ENCODE measurements around the gene CCDC138.

Gene CCDC138

DNA sequence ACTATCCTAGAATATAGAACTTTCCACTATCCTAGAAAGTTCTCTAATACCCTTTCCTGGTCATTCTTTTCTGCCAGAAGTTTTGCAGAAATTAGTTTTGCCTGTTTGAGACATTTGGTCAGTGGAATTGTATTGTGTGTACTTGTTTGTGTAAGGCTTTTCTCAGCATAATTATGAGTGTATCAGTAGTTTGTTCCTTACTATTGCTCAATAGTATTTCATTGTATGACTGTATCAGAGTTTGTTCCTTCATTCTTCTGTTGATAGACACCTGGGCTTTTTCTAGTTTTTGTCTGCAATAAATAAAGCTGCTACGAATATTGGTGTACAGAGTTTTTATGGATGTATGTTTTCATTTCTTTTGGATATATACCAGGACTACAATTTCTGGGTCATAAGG is 27.2 kb downstream of the CCDC138 start:
- H3K4me3 ChIP-seq (replicated peaks; ENCODE audit: low read depth, low read length) = no peak overlapping the region
- TF ChIP-seq, protein P1, sequence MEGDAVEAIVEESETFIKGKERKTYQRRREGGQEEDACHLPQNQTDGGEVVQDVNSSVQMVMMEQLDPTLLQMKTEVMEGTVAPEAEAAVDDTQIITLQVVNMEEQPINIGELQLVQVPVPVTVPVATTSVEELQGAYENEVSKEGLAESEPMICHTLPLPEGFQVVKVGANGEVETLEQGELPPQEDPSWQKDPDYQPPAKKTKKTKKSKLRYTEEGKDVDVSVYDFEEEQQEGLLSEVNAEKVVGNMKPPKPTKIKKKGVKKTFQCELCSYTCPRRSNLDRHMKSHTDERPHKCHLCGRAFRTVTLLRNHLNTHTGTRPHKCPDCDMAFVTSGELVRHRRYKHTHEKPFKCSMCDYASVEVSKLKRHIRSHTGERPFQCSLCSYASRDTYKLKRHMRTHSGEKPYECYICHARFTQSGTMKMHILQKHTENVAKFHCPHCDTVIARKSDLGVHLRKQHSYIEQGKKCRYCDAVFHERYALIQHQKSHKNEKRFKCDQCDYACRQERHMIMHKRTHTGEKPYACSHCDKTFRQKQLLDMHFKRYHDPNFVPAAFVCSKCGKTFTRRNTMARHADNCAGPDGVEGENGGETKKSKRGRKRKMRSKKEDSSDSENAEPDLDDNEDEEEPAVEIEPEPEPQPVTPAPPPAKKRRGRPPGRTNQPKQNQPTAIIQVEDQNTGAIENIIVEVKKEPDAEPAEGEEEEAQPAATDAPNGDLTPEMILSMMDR (IDR thresholded peaks at IDR 0.05; ENCODE audit: low read length, missing control alignments) = no peak
- peak; percentile 25 for DNase-seq (ENCODE audit: low read depth)

DNA sequence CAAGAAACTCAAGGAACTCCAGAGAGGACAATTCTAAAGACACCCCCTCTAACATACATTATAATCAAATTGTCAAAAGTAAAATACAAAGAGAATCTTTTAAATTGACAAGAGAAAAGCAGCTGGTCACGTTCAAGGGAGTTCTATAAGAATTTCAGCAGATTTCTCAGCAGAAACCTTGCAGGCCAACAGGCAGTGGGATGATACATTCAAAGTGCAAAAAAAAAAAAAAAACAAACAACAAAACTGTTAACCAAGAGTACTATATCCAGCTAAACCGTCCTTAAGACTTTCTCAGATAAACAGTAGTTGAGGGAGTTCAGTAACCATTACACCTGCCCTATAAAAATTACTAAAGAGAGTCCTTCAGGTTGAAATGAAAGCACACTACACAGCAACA is 33.9 kb downstream of the CCDC138 start:
- no peak overlapping the region for H3K4me3 ChIP-seq (replicated peaks; ENCODE audit: low read depth, low read length)
- TF ChIP-seq, protein P1 (IDR thresholded peaks at IDR 0.05; ENCODE audit: low read length, missing control alignments) = no peak
- DNase-seq (ENCODE audit: low read depth) = no peak

DNA sequence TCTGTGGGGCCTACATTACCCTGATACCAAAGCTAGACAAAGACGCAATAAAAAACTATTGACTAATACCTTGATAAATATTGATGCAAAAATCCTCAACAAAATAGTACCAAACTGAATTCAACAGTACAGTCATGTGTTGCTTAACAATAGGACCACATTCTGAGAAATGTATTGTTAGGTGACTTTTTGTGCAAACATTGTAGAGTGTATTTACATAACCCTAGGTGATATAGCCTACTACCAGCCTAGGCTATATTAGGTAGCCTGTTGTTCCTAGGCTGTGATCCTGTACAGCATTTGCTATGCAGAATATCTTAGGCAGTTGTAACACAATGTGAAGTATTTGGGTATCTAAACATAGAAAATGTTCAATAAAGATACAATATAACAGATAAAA is 36.7 kb downstream of the CCDC138 start:
- H3K4me3 ChIP-seq (replicated peaks; ENCODE audit: low read depth, low read length) = no peak overlapping the region
- TF ChIP-seq, protein P1 (IDR thresholded peaks at IDR 0.05; ENCODE audit: low read length, missing control alignments) = no peak
- no peak for DNase-seq (ENCODE audit: low read depth)

DNA sequence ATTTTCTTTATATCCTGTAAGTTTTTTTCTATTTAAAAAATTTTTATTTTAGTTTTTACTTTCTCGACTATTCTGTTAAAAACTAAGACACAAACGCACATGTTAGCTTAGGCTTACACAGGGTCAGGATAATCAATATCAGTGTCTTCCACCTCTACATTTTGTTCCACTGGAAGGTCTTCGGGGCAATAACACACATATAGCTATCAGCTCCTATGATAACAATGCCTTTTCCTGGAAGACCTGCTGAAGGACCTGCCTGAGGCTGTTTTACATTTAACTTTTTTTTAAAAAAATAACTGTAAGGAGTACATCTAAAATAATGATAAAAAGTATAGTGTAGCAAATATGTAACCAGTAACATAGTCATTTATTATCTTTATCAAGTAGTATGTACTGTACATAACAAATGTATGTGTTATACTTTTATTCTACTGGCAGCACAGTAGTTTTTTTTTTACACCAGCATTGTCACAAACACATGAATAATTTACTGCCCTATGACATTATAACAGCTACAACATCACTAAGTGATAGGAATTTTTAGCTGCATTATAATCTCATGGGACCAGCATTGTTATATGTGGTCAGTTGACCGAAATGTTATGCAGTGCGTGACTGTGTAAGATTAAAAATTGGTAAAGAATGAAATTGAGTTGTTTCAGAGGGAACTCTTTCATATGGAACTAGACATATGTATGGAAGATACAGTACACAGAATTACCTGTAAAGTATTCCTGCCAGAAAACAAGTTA is 37.9 kb downstream of the CCDC138 start:
- DNase-seq (ENCODE audit: low read depth) = no peak
- no peak overlapping the region for H3K4me3 ChIP-seq (replicated peaks; ENCODE audit: low read depth, low read length)
- TF ChIP-seq, protein P1 (IDR thresholded peaks at IDR 0.05; ENCODE audit: low read length, missing control alignments) = no peak

DNA sequence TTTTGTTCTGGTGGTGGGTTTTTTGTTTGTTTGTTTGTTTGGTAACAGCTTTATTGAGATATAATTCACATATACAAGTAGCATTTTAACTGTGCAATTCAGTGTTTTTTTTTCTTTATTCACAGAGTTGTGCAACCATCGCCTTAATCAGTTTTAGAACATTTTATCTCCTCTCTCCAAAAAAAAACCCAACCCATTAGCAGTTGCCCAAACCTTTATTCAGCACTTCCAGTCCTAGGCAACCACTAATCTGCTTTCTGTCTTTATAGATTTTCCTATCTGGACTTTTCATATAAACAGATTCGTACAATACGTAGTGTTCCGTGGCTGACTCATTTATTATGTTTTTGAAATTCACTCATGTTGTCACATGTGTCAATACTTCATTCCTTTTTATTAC is 38.7 kb downstream of the CCDC138 start:
- H3K4me3 ChIP-seq (replicated peaks; ENCODE audit: low read depth, low read length) = no peak overlapping the region
- TF ChIP-seq, protein P1 (IDR thresholded peaks at IDR 0.05; ENCODE audit: low read length, missing control alignments) = no peak
- peak; percentile 39 for DNase-seq (ENCODE audit: low read depth)

DNA sequence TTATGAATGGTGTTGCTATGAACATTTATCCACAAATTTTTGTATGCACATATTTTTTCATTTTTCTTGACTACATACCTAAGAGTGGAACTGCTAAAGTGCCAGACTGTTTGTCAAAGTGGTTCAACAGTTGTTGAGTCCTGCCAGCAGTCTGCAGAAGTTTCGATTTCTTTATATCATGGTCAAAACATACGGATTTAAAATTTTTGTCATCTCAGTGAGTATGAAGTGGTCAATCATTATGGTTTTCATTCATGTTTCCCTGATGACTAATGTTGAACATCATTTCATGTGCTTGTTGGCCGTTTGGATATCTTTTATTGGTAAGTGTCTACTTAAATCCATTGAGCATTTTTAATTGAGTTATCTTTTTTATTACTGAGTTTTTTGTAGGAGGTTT is 39.2 kb downstream of the CCDC138 start:
- TF ChIP-seq, protein P1 (IDR thresholded peaks at IDR 0.05; ENCODE audit: low read length, missing control alignments) = no peak
- H3K4me3 ChIP-seq (replicated peaks; ENCODE audit: low read depth, low read length) = no peak overlapping the region
- DNase-seq (ENCODE audit: low read depth) = no peak

Data from fibroblast of pulmonary artery (primary cell).